ENCODE results near the gene GRAMD2A.

DNA sequence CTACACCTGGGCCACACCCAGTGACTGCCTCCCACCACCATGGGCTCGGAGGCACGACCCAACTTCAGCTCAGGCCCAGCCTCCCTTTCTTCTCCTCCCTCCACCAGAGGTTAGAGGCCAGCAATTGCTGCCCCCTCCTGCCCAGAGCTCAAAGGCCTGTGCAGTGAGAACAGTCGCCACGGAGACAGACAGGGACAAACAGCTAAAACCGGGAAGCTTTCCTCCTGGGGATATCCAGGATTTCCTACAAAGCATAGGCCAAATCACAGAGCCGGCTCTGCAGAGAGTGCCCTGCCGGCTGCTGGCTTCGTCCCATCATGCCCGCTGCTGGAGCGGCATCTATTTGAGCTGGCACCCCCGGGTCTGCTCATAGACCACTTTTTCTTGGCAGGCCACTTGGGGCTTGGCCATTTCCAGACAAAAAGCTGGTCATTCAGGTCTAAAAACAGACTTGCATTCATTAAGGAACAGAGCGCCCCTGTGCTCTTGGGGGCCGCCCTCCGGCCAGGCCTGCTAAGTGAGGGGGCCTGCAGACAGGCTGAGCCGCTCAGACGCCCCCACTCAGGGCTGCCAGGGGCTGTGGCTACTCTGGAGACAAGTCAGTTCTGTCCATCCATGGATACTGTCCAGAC is 17.5 kb downstream of the GRAMD2A start:
- TF ChIP-seq CTCF (IDR thresholded peaks at IDR 0.05) (no peak), POLR2A (IDR thresholded peaks at IDR 0.05) (no peak)
